GM21576 (cell line): ENCODE results near the gene SLFN5.
A peak's percentile ranks its signal among the peaks of the same experiment; 100 is the strongest.
"Not testable (repeated sequence)": the region's sequence is repeated elsewhere in the genome, so short reads cannot be mapped to it uniquely, and the experiment has no call there.

ENCODE experiments used
- ATAC-seq: cut with Tn5 transposase; IDR thresholded peaks from one replicate; pipeline ENCODE4 v1.9.1; 2021; ENCODE audit warnings: mild to moderate bottlenecking, moderate library complexity; ENCODE audit not compliant: unreplicated experiment

Gene SLFN5

GRCh38 chr17:35287286-35287811 is 44.5 kb downstream of the SLFN5 start:
- ATAC-seq, result no peak

- ATAC-seq, result no peak
Measured at GRCh38 chr17:35289222-35289621, 46.4 kb downstream of the SLFN5 start.

GRCh38 chr17:35291802-35292201 is 48.9 kb downstream of the SLFN5 start:
- no peak for ATAC-seq

- ATAC-seq, result no peak
Measured at GRCh38 chr17:35293151-35293847, 50.4 kb downstream of the SLFN5 start.

- no peak for ATAC-seq
Measured at GRCh38 chr17:35294756-35295155, 51.9 kb downstream of the SLFN5 start.

- ATAC-seq, result no peak
Measured at GRCh38 chr17:35295686-35296085, 52.8 kb downstream of the SLFN5 start.

- no peak for ATAC-seq
Measured at GRCh38 chr17:35297666-35298065, 54.8 kb downstream of the SLFN5 start.

GRCh38 chr17:35298639-35299038 is 55.8 kb downstream of the SLFN5 start:
- no peak for ATAC-seq

- no peak for ATAC-seq
Measured at GRCh38 chr17:35299135-35299534, 56.3 kb downstream of the SLFN5 start.

GRCh38 chr17:35309345-35309744 is 66.5 kb downstream of the SLFN5 start:
- not testable (repeated sequence) for ATAC-seq

- ATAC-seq, result no peak
Measured at GRCh38 chr17:35312346-35312745, 69.5 kb downstream of the SLFN5 start.

- ATAC-seq, result peak; percentile 52
Measured at GRCh38 chr17:35312790-35313711, 70.2 kb downstream of the SLFN5 start.

- ATAC-seq, result no peak
Measured at GRCh38 chr17:35313875-35314409, 71.1 kb downstream of the SLFN5 start.

GRCh38 chr17:35314415-35315216 is 71.7 kb downstream of the SLFN5 start:
- no peak for ATAC-seq

- no peak for ATAC-seq
Measured at GRCh38 chr17:35315283-35315682, 72.4 kb downstream of the SLFN5 start.

GRCh38 chr17:35315971-35316370 is 73.1 kb downstream of the SLFN5 start:
- ATAC-seq, result no peak

- ATAC-seq, result no peak
Measured at GRCh38 chr17:35322749-35323148, 79.9 kb downstream of the SLFN5 start.
